NCI-H774 (cell line): ENCODE data around the gene CFHR1.
"Not testable (repeated sequence)": the region's sequence is repeated elsewhere in the genome, so short reads cannot be mapped to it uniquely, and the experiment has no call there.

Source experiments
- DNase-seq: peaks from one replicate; lab custom pipeline; 2025; lab: John Stamatoyannopoulos, UW

CFHR1 gene

DNA sequence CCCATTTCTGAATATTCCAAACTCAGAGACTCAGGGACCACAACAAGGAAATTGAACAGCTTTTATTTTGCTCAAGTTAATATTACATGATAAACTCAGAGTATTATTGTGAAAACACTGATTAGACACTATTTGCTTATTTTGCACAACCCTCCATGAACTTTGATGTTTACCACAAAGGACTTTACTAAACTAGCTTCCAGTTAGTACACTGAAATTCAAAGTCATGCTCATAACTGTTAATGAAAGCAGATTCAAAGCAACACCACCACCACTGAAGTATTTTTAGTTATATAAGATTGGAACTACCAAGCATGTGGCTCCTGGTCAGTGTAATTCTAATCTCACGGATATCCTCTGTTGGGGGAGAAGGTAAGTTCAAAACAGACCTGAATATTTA lies at the start of gene CFHR1:
Gene CFHR1, plus strand, starts transcription at position 201 of the 400 bp plus-strand sequence. Its CDS starts 114 bp downstream, at position 315.
- not testable (repeated sequence) for DNase-seq

DNA sequence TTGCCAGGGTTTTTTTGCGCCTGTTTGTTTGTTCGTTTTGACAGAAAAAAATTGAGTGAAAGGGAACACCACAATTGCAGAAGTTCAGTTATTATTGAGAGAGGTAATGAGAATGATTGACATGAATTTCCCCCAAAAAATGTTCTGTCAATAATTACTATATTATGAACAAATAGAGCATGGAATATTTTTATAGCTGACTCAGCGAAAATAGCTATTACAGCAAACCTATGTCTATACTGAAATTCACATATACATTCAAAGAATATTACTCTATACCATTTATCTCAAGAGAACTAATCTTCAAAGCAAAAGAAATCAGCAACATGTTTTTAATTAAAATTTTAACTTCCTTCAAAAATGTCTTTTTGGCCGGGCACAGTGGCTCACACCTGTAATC lies 49.7 kb upstream of the CFHR1 start:
- not testable (repeated sequence) for DNase-seq

DNA sequence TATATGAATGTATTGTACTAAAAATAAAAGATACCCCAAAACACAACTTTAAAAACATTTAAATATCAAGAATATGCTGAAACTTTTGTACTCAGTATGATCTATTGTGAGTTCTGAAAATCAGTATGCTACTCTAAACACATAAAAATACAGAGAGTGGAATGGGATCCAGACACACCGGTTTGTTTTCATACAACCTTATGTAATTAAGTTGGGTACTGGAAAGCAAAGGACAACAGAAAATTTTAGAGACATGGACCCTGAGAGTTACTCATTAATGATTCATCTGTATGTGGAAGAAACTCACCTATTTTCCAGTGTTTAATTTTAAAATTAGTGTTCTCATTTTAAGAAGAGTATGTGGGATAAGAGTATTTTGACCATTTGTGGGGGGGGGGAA lies 45.8 kb upstream of the CFHR1 start:
- DNase-seq = no peak

DNA sequence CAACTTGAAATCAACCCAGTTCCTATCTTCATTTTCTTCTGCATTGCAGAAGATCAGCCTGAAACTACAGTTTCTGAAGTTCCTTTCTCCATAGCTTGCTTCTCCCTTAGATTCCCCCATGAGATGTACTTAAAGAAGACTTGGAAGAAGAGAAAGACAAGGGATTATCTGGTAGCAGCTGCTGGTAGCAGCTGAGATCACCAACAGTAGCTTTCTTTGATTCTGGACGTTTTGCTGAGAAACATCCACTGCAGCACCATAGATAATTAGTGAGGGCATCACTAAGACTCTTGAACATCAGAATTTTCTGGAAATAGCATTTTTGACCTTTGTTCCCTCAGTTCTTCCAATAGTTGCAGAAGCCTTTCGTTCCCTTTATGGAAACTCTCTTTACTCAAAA lies 45.4 kb upstream of the CFHR1 start:
- no peak for DNase-seq

DNA sequence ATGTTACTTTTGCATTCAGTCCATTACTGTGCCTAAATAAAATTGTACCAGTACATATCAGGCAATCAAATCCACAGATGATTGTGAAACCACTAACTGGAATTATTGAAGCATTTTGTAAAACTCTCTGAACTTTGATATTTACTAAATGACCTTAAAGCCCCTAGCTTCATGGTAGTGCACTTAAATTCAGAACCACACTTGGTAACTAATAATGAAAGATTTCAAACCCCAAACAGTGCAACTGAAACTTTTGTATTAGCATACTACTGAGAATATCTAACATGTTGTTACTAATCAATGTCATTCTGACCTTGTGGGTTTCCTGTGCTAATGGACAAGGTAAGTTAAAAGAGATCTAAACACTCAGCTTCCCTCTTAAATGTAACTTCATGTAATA lies 44.9 kb upstream of the CFHR1 start, which contains the start of gene CFHR3:
Gene CFHR3, plus strand, starts transcription at position 238 of the 400 bp plus-strand sequence. Its CDS starts 47 bp downstream, at position 285.
- no peak for DNase-seq

DNA sequence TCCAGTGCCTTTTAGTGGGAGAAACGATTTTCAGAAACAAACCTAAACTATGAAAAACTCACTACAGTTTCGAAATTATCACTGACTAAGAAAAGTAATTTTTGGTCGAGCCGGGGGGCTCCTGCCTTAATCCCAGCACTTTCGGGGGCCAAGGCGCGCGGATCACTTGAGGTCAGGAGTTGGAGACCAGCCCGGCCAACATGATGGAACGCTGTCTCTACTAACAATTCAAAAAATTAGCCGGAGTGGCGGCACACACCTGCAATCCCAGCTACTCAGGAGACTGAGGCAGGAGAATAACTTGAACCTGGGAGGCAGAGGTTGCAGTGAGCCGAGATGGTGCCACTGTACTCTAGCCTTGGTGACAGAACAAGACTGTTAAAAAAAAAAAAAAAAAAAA lies 41.9 kb upstream of the CFHR1 start:
- no peak for DNase-seq

DNA sequence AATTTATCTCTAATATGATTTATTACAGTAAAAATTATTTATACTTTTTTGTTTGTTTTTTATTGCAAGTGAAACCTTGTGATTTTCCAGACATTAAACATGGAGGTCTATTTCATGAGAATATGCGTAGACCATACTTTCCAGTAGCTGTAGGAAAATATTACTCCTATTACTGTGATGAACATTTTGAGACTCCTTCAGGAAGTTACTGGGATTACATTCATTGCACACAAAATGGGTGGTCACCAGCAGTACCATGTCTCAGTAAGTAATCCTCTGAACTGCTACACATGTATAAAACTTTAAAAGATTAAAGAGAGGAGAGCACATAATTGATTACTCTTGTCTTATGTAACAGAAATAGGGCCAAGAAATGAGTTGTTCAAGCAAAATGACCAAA lies 40.4 kb upstream of the CFHR1 start:
- DNase-seq = no peak

DNA sequence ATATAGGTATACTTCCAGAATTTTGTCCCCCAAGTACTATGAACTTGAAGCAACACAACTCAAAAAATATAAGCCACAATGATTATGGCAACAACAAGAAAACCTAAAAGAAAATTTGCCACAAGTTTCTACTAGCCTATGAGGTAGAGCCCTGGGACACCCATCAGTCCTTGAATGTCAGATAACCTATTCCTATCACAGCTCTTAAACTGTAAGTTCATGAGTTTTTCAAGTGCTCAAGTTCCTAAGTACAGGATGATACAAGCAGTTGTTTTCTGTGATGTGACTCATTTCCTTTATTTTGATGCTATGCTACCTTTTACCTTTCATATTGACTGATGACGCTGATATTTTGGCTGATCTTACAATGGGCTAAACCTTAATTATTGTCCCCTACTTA lies 28.3 kb upstream of the CFHR1 start:
- not testable (repeated sequence) for DNase-seq

DNA sequence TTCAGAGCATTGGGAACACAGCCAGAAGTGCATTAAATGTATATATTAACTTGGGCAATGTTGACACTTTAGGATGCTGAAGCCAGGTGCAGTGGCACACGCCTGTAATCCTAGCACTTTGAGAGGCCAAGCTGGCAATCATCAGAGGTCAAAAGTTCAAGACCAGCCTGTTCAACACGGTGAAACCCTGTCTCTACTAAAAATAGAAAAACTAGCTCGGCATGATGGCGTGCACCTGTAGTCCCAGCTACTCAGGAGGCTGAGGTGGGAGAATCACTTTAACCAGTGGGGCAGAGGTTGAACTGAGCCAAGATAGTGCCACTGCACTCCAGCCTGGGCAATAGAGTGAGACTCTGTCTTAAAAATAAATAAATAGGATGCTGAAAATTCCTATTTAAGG lies 25.4 kb upstream of the CFHR1 start:
- peak; percentile 69 for DNase-seq

DNA sequence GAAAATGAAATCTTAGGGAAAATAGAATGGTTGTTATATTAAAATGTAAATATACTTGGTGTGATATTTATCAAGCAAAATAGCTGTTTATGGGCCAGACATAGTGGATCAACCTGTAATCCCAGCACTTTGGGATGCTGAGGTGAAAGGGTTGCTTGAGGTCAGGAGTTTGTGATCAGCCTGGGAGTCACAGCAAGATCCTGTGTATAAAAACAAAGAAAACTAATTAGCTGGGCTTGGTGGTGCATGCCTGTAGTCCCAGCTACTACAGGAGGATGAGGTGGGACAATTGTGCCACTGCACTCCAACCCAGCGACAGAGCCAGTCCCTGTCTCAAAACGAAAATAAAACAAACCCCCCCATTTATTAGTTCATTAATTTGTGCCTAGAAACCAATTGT lies 21.6 kb upstream of the CFHR1 start:
- DNase-seq = no peak

DNA sequence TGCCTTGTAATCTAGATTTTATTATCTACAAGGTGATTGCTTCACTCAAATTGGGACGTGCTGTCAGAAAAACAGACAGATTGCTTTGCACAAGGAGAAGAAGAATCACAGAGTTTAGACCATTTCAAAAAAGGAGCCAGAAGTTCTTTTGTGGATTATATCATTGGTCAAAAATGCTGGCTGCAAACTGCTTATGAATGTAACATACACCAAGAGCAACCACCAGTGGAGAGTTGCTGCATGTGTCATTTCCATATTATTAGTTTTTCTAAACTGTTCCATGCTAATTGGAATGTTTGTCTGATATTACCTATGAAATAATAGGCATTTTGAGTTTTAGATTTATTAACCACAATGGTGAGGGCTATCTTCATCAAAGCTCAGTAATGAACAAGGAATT lies 17.6 kb upstream of the CFHR1 start:
- not testable (repeated sequence) for DNase-seq

DNA sequence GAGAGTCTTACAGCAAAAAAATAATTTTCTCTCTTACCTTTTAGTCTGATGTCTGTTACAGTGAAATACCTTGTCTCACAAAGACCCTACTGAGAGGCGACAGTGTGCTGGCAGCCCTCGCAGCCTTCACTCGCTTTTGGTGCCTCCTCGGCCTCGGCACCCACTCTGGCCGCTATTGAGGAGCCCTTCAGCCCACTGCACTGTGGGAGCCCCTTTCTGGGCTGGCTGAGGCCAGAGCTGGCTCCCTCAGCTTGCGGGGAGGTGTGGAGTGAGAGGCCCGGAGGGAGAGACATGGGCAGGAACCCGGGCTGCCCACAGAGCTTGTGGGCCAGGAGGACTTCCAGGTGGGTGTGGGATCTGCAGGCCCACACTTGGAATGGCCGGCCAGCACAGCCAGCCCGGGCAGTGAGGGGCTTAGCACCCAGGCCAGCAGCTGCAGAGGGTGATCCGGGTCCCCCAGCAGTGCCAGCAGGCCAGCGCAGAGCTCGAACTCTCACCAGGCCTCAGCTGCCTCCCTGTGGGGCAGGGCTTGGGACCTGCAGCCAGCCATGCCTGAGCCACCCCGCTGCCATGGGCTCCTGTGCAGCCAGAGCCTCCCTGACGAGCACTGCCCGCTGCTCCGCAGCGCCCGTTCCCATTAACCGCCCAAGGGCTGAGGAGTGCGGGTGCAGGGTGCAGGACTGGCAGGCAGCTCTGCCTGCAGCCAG lies 10.8 kb upstream of the CFHR1 start:
- no peak for DNase-seq

DNA sequence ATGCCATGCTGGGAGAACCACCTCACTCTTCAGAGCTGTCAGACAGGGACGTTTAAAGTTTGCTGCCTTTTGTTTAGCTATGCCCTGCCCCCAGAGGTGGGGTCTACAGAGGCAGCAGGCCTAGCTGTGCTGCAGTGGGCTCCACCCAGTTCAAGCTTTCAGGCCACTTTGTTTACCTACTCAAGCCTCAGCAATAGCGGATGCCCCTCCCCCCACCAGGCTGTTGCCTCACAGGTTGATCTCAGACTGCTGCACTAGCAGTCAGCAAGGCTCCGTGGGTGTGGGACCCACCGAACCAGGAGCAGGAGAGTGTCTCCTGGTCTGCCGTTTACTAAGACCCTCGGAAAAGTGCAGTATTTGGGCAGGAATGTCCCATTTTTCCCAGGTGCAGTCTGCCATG lies 2.1 kb upstream of the CFHR1 start:
- not testable (repeated sequence) for DNase-seq

DNA sequence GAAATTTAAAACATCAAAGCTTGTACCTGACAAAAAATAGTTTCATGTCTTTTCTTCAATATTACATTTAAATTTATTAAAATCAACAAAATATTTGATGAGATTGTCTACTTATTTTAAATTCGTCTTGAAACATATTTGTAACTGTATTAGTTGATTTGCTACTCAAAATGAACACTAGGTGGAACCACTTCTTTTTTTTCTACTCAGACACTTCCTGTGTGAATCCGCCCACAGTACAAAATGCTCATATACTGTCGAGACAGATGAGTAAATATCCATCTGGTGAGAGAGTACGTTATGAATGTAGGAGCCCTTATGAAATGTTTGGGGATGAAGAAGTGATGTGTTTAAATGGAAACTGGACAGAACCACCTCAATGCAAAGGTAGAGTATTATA lies 8.3 kb downstream of the CFHR1 start:
- DNase-seq = peak; percentile 39

DNA sequence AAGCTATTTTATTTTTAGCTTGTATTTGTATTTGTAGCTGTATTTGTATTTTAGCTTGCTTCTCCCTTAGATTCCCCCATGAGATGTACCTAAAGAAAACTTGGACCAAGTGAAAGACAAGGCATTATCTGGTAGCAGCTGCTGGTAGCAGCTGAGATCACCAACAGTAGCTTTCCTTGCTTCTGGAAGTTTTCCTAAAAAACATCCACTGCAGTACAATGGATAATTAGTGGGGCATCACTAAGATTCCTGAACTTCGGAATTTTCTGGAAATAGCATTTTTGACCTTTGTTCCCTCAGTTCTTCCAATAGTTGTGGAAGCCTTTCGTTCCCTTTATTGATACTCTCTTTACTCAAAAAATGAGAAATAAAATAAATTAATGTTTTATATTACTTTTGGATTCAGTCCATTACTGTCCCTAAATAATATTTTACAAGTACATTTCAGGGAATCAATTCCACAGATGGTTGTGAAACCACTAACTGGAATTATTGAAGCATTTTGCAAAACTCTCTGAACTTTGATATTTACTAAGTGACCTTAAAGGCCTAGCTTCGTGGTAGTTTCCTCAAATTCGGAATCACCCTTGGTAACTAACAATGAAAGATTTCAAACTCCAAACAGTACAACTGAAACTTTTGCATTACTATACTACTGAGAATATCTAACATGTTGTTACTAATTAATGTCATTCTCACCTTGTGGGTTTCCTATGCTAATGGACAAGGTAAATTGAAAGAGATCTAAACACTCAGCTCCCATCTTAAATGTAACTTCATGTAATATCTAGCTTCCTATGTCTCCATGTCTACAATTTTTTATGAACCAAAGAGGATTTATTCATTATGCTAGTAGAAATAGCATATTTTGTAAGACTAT lies 30.3 kb downstream of the CFHR1 start:
- DNase-seq = not testable (repeated sequence)

DNA sequence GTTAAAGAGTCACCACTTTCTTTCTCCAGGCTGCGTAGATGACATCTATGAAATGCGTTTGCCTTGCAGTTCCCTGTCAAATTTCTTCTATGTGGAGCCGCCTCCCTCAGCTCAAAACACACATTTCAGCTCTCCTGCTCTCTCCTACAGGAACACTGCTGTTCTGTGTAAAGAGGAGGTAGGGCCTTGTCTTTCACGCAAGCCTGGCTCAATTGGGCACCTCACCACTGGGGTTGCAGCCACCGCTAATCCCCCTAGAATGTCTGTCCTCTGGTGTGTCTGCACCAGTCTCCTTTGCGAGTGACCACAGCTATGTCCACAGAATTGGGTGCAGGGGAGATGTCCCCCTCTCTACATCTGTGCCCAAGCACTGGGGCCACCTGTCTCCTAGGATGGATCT lies 36.5 kb downstream of the CFHR1 start:
- DNase-seq = no peak

DNA sequence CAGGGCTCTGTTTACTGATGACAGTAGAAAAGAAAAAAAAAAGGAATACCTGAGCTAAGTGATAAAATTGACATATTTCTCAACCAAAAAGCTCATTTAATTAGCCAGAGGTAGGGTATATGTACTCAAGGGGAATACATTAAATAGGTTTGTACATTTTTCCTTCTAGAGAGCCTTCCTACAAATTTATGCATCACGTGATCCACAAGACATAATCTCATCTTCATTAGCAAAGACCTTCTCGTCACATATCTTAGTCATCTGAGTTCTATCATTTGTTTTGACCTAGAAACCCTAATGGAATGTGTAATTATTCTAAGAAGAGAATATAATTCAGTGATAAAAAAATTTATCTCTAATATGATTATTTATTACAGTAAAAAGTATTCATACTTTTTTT lies 37.7 kb downstream of the CFHR1 start:
- no peak for DNase-seq

DNA sequence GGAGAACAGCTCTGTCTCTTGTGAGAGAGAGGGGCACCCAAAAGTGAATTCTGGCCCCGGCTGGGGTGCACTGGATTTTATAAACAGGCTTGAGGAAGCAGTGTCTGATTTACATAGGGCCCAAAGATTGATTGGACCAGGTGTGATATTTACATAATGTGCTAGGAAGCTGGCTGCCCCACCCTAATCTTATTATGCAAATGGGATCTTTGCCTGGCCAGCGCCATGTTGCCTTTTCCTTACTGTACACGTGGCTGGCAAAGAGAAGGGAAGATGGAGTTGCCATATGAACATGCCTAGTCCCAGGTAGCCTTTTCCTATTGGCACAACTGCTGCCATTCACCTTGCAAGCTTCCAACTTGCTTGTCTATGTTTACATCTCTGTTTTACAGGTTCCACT lies 39.3 kb downstream of the CFHR1 start:
- no peak for DNase-seq

DNA sequence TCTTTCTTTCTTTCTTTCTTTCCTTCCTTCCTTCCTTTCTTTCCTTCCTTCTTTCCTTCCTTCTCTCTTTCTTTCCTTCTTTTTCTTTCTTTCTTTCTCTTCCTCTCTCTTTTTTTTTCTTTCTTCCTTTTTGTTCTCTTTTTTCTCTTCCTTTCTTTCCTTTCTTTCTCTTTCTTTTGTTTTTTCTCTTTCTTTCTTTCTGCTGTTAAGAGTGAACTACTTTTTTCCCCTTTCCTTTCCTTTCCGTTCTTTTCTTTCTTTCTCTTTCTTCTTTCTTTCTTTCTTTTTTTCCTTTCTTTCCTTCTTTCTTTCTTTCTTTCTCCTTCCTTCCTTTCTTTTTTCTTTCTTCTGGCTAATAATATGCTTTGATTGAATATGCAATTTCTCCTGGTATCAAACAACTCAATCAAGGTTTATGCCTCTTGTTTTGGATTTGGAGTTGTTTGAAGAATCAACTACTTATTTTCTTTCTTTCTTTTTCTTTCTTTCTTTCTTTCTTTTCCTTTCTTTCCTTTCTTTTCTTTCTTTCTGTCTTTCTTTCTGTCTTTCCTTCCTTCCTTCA lies 40.9 kb downstream of the CFHR1 start:
- no peak for DNase-seq

DNA sequence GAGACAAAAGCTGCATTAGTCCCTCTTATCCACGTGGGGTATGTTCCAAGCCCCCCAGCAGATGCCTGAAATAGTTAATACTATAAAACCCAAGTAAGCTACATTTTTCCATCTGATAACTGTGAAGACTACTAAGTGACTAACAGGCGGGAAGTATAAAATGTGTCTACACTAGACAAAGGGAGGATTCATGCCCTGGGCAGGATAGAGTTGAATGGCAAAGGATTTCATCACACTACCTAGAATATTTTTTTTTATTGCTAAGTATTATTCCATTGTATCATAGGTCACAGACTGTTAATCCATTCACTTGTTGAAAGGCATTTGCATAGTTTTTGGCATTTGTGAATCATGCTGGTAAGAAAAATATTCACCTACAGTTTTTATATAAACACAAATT lies 41.9 kb downstream of the CFHR1 start:
- DNase-seq = no peak

DNA sequence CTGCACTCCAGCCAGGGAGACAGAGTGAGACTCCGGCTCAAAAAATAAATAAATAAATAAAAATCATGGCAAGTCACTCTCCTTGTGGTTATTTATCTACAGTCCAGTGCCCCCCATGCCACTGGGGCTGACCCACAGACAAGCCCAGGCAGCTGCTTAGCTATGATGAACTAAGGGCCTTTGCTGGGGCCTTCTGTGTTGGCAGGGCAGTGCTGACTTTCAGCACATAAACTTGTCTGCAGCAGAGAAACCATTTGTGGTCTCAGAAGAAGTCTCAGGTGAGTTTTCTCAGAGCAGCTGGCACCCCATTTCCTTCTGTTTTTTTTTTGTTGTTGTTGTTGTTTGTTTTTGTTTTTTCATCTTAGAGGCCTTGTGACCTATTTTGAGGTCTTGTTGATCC lies 47.4 kb downstream of the CFHR1 start:
- DNase-seq = no peak

DNA sequence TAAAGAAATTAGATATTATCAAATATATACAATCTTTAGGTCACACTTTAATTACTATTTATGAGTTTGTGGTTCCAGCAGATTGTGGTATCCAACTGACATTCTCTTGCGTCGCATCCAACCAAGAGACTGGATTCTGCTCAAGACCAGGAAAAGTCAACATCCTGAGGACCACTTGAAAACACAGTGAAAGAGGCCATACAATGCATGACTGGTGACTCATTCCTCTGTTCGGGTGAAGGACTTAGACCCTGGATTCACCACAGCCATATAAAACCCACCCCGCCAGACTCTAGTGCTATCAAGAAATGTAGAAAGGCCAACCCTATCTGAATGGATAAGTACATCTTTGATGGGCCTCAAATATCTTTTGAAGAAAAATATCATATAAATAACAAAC lies 53.9 kb downstream of the CFHR1 start:
- DNase-seq = no peak

DNA sequence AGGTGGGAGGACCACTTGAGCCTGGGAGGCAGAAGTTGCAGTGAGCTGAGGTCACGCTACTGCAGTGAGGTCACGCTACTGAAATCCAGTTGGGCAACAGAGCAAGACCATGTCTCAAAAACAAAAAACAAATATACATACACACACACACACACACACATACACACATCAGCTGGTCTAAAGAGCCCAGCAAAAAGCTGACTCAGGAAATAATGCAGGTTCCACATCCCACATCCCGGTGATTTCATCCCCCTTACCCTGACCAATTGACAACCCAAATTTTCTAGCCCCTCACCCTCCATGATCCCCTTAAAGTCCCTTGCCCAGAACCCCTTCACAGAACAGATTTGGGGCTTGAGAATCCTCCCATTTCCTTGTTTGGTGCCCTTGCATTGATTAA lies 56.4 kb downstream of the CFHR1 start:
- no peak for DNase-seq
